Measurements from ENCODE around the gene PEDS1. TPM values are rescaled to one million over a fixed set of nuclear protein-coding genes. Genes with fewer than 3 reads are reported as not detected.

PEDS1 gene
- total and polyA plus RNA-seq, 2 of the 8 experiments (the other 6 are each of a cell fraction or from before 2014, with no cell fraction given) = 28.9 to 75.9 TPM

DNA sequence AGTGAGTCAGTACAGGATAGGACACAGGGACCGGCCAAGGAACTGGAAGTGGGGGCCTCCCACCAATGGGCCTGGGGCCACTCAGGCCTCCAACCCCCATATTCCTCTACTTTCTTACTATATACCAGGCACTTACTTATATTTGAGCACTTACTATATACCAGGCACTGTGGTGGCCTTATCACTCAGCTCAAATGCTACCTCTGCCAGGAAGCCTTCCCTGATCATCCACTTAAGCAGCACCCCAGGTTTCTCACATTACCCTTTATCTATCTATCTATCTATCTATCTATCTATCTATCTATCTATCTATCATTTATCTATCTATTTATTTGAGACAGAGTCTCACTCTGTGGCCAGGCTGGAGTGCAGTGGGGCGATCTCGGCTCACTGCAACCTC lies 28.2 kb downstream of the PEDS1 start (continued):
- TF ChIP-seq BRCA1 (IDR thresholded peaks at IDR 0.05; ENCODE audit: low read depth, low read length) (no peak), TAF7 (optimal IDR thresholded peaks at IDR 0.05; ENCODE audit: borderline replicate concordance, low read depth, low read length) (no peak), EP300 (IDR thresholded peaks at IDR 0.05; ENCODE audit: borderline replicate concordance in 1 of 2, low read depth in 2 of 2, low read length in 2 of 2) (no peak), MAFK (IDR thresholded peaks at IDR 0.05; ENCODE audit: low read depth, low read length) (no peak)
